SKM-1 treated with dmso at 0.1 percent for 144 hours (cell line): Measurements from ENCODE around the gene FAM241A.
"Not testable (repeated sequence)": the region's sequence is repeated elsewhere in the genome, so short reads cannot be mapped to it uniquely, and the experiment has no call there.

Experiments
- DNase-seq: peaks from one replicate; lab custom pipeline; 2025; ENCODE audit not compliant: unreplicated experiment; lab: John Stamatoyannopoulos, UW

The FAM241A gene

DNA sequence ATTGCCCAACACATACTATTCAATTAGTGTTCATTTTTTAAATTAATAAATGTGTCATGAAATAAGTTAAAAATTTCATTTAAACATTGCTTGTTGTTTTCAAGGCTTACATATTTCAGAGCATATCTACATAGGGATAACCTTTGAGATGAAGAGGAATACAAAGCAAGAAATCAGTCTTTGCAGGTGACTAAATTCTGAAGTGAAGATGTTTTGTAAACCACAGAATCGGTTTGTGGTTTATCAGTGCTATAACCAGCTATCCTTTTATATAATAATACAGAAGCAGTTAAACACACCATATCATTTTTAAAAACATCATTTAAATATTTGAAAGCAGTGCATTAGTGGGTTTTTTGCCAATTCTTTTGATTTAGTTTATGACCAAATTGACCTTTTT, 26.9 kb downstream of the FAM241A start:
- no peak for DNase-seq

GRCh38 chr4:112173593-112174558, 28.6 kb downstream of the FAM241A start:
- no peak for DNase-seq

DNA sequence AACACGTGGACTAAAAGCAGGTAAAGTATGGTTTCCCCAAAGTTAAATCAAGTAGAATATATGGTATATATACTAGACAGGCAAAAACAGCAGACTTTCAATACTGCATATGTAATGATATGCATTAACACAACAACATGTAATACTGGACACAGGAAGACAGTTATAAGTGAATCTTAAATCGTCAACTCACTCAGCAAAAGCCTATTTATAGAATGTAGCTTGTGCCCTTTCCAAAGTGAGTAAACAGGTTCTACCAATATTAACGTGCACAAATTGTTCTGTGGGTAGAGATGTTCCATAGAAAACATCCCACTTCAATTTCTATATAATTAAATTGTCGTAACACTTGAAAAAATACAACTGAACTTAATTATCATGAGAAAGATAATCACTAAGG, 30.6 kb downstream of the FAM241A start:
- no peak for DNase-seq

DNA sequence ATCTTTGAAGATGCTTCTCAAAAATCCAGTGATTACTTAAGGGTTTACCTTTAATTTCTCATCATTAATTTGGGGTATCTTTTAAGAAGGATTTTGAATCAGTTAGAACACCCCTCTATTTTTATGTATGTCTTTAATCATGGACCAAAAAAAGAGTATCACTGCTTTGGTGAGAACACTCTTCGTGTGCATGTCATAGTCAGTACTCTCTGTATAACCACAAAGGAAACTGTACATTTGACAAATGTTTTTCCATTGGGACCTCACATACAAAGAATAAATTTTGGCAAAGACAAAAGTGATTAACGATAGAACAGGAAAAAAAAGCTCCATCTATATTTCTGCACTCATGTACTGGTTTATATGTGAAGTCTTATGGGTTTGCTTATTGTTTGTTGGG, 31.3 kb downstream of the FAM241A start:
- no peak for DNase-seq

GRCh38 chr4:112178741-112179140, 33.5 kb downstream of the FAM241A start:
- not testable (repeated sequence) for DNase-seq

- no peak for DNase-seq
Observed at GRCh38 chr4:112181358-112182000, 36.2 kb downstream of the FAM241A start.

DNA sequence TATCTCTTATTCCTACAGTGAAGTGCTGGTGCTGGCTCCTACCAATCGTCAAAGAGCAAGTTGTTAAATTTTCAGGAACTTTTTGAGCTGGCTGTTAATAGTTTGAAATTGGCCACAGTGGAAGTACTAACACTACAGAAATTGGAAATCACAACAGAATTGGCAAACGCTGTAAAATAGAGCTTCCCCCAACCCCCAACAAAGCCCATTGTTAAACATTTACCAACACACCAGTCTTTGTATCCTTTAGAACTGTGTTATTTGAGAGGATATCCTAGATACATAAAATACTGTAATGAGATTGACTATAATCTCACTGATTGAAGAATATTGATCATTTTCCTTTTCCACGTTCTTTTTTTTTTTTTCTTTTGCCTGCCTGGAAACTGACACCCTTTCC, 37.4 kb downstream of the FAM241A start:
- DNase-seq = no peak

- DNase-seq = no peak
Observed at GRCh38 chr4:112183252-112183651, 38.0 kb downstream of the FAM241A start.

- DNase-seq = no peak
Observed at GRCh38 chr4:112184438-112184837, 39.2 kb downstream of the FAM241A start.

DNA sequence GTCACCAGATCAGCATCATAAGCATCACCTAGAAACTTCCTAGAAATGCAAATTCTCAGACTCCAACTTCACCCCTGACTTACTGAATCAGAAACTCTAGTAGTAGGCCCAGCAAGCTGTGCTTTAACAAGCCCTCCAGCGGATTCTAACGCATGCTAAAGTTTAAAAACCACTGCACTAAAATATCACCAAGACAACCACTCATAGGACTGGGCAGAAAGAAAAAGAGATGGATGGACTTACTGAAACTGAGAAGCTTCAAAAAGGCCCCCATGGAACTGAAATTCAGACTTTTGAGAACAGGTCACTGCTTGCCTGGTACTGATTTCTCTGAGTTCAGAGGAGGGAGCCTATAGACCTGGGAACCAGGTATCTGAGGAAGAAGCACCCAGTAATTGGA, 40.1 kb downstream of the FAM241A start:
- no peak for DNase-seq

DNA sequence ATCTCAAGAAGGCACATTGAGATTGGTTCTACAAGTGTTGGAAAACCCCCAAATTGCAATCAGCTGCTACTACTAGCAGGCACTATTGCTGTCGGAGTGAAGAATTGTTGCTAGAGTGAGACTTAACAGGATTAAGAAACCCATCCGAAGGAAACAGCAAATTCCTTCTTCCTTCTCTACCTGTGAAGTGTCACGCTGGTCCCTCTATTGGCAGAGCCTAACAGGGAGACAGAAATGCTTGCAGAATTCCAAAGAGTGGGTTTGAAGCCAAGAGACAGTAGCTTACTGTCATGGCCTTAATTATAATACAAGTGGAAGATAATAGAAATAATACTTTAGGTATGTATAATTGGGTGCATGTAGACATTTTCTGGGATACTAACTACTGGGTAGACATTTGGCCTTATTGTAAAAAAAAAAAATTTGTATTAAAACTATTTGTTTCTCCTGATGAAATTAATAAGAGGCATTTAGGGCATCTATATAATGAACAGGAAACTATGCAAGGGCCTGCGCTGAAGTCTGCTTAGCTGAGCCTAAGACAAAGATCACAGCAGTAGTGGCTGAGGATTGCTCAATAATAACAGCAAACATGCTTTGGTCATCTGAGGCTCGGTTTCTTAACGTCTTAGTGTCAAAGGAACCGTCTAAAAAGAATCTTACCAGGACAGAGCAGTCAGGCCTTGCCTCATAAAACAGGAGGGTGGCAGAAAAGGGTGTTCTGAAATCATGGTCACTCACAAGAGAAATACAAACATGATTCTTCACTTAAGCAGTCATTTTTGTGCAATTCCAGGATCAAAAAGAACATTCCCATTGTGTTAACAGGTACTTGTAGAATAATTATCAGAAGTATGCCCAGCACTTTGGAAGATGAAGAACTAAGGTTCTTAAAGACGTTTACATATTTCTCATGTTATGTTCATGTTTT, 40.8 kb downstream of the FAM241A start:
- DNase-seq = peak; percentile 89

- no peak for DNase-seq
Observed at GRCh38 chr4:112189754-112190153, 44.5 kb downstream of the FAM241A start.

GRCh38 chr4:112190684-112191083, 45.4 kb downstream of the FAM241A start:
- no peak for DNase-seq

DNA sequence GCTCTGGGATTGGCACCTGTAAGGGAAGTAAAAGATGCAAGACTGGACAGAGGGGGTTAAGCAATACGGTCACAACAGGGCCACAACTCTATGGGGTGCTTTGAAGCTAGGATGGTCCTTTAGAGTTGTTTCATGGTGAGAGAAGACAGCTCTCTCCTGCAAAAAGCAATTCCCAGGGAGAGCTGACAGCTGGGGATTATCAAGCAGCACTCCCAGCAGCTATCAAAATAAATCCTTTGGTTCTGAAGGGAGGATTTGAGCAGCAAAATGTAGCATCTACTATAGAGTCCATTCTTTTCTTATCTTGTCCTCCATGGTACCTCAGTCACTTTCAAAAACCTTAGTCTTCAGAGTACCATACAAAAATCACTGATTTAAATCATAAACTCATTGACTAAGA, 51.2 kb downstream of the FAM241A start:
- DNase-seq = no peak

GRCh38 chr4:112199041-112199440, 53.8 kb downstream of the FAM241A start:
- no peak for DNase-seq

DNA sequence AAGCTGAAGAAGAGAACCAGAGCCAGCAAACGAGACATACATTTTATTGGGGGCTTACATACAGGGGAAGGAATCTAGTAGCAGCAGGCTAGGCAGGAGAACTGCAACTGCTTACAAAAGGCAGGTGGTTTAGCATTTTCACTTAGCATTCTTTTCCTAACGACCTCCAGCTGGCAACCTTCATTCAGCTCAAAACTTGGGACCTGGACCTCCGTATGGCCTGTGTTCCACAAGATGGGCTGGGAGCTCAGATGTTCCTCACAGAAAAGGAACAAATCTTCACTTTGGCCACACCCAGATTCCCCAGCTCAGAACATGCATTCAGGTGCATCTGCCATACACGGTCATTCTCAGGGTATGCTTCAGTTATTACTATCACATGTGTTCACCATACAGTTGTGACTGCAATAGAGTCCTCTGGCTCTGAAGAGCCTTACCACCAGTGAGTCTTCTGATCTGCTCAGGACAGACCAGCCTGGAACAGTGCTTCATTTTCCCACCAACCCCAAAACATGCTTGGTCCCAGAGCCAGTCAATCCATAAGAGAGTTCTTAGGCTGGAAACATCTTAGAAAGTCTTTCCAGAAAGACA, 56.8 kb downstream of the FAM241A start:
- DNase-seq = no peak

GRCh38 chr4:112203593-112203992, 58.3 kb downstream of the FAM241A start:
- no peak for DNase-seq

DNA sequence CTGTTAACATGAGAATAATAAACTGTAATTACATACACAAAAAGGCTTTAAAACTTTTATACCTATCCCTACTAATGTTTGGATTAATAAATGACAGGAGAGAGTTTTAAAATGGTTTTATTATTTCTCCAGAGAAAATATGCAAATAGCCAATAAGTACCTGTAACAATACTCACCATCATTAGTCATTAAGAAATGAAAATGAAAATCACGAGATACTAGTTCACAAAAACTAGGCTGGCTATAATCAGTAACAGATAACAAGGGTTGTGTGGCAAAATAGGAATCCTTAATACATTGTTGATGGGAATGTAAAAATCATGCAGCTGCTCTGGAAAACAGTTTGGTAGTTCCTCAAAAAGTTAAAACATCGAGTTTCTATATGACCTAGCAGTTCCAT, 61.2 kb downstream of the FAM241A start:
- DNase-seq = peak; percentile 2

DNA sequence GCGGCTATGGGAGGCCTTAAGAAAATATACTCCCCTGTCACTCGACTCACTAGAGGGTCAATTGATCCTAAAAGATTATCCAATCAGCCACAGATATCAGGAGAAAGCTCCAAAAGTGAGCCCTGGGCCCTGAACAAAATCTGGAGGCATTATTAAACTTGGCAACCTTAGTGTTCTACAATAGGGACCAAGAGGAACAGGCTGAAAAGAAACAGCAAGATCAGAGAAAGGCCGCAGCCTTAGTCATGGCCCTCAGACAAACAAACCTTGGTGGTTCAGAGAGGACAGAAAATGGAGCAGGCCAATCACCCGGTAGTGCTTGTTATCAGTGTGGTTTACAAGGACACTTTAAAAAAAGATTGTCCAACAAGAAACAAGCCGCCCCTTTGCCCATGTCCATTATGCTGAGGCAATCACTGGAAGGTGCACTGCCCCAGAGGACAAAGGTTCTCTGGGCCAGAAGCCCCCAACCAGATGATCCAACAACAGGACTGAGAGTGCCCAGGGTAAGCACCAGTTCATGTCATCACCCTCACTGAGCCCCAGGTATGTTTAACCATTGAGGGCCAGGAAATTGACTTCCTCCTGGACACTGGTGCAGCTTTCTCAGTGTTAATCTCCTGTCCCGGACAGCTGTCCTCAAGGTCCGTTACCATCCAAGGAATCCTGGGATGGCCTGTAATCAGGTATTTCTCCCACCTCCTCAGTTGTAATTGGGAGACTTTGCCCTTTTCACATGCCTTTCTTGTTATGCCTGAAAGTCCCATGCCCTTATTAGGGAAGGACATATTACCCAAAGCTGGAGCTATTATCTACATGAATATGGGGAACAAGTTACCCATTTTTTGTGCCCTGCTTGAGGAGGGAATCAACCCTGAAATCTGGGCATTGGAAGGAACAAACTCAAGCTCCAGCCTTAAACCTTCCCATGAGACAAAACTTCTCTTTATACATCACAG, 63.2 kb downstream of the FAM241A start:
- DNase-seq = not testable (repeated sequence)

GRCh38 chr4:112210777-112211176, 65.5 kb downstream of the FAM241A start:
- DNase-seq = no peak
